ENCODE measurements around the gene GRWD1. TPM values are rescaled to one million over a fixed set of nuclear protein-coding genes. Genes with fewer than 3 reads are reported as not detected.
A peak's percentile ranks its signal among the peaks of the same experiment; 100 is the strongest.

Gene GRWD1
- total and polyA plus RNA-seq, 2 of the 4 experiments (the other 2 are of a cell fraction): 22.0 to 22.5 TPM

- Histone ChIP-seq H2BK15ac (ENCODE audit: low read depth, low read length) (peak overlapping the region; percentile 62; the same call in 2 of the 3 replicates), H2AK9ac (replicated peaks; ENCODE audit: low read depth, low read length, poor library complexity) (peak overlapping the region; percentile 89), H3K18ac (ENCODE audit: low read depth, low read length) (0 out of 2 replicates have a peak overlapping the region, but pooled peaks have one; percentile 1), H4K8ac (ENCODE audit: low read depth in 2 of 2, low read length in 2 of 2) (peak overlapping the region in 1 of 2 experiments; percentile 55; a peak in 1 of 4 replicates), H3K27ac (ENCODE audit: insufficient read depth, low read length) (peak overlapping the region; percentile 0; the same call in 1 of the 2 replicates), H3K36me3 (ENCODE audit: control insufficient read depth, insufficient read depth, low read length) (no peaks in the 10 kb centered on the region), H3K56ac (ENCODE audit: extremely low read depth, insufficient read depth, low read length) (no peak overlapping the region), H4K91ac (ENCODE audit: insufficient read depth, low read depth, low read length) (peak overlapping the region; percentile 79), H3K14ac (replicated peaks; ENCODE audit: low read depth, low read length) (peak overlapping the region; percentile 76), H3K4me2 (ENCODE audit: low read depth, low read length) (peak overlapping the region; percentile 35), H4K20me1 (ENCODE audit: insufficient read depth, low read length) (no peaks in the 10 kb centered on the region), H3K4ac (ENCODE audit: low read depth, low read length) (peak overlapping the region; percentile 89), H3K4me1 (ENCODE audit: control insufficient read depth, insufficient read depth, low read length) (peaks cover 12% of the 10 kb centered on the region), H2BK5ac (ENCODE audit: low read depth, low read length, poor library complexity, severe bottlenecking) (peak overlapping the region; percentile 64), H3K79me1 (ENCODE audit: low read depth in 1 of 2, low read length in 2 of 2) (peaks cover 0 to 3% of the 10 kb centered on the region in 2 experiments; a peak in 1 of 4 replicates), H3K9me1 (ENCODE audit: insufficient read depth, low read length) (peaks cover 14% of the 10 kb centered on the region), H2AFZ (replicated peaks; ENCODE audit: low read length, poor library complexity) (peak overlapping the region; percentile 79), H3K27me3 (ENCODE audit: control insufficient read depth, insufficient read depth, low read length) (no peaks in the 10 kb centered on the region; the same call in 1 of the 2 replicates), H2AK5ac (ENCODE audit: low read depth, low read length) (peak overlapping the region; percentile 76), H2BK20ac (ENCODE audit: low read depth, low read length) (peak overlapping the region; percentile 93), H2BK120ac (ENCODE audit: low read depth, low read length) (peak overlapping the region; percentile 77), H3K9me3 (ENCODE audit: control insufficient read depth, insufficient read depth, low read length) (no peaks in the 10 kb centered on the region), H4K5ac (ENCODE audit: low read depth, low read length) (peak overlapping the region; percentile 8; the same call in 1 of the 2 replicates), H3K23ac (ENCODE audit: low read depth, low read length) (peak overlapping the region; percentile 80; the same call in 1 of the 2 replicates), H3K9ac (ENCODE audit: low read depth, low read length) (no peak overlapping the region), H3K4me3 (ENCODE audit: insufficient read depth, low read depth, low read length) (no peak overlapping the region)
- no TSS peak for BruUV-seq (replicated peaks)
- ChIA-PET POLR2A (ENCODE audit: unreplicated experiment) (no interaction called here), CTCF (interaction anchor here (0.6 to 4.4 kb wide), 5 partner anchors 53 to 129 kb away, joined by 3 to 35 read pairs (median 4); partner anchors contain the start of gene KDELR1)
- dilution Hi-C loops (cut with HindIII; ENCODE audit: low sequenced_read_pairs, unreplicated experiment): no loop called here
- intact Hi-C loops (cut with micrococcal nuclease): no loop called here
- peak; percentile 70 for DNase-seq
- in situ Hi-C loops (cut with MboI; ENCODE audit: low sequenced_read_pairs): no loop called here
- peak; percentile 13 for ATAC-seq (ENCODE audit: low read depth)
- TF ChIP-seq MAFK (IDR thresholded peaks at IDR 0.05; ENCODE audit: low read depth, low read length): no peak
- TF ChIP-seq MXI1 (IDR thresholded peaks at IDR 0.05; ENCODE audit: borderline replicate concordance, low read depth, low read length): no peak
- no peak for TF ChIP-seq CTCF (conservative IDR thresholded peaks at IDR 0.05; ENCODE audit: low read depth, low read length)
- TF ChIP-seq BHLHE40 (IDR thresholded peaks at IDR 0.05; ENCODE audit: low read depth, low read length): no peak
- TF ChIP-seq POLR2A (IDR thresholded peaks at IDR 0.05; ENCODE audit: low read depth, low read length): no peak
- TF ChIP-seq CHD1 (IDR thresholded peaks at IDR 0.05; ENCODE audit: low read depth, low read length): no peak
- TF ChIP-seq RAD21 (IDR thresholded peaks at IDR 0.05; ENCODE audit: low read length): no peak
- TF ChIP-seq CEBPB (IDR thresholded peaks at IDR 0.05; ENCODE audit: low read depth, low read length): peak; percentile 34; the same call in 1 of the 2 replicates
- TF ChIP-seq FOS (IDR thresholded peaks at IDR 0.05; ENCODE audit: low read depth, low read length): peak; percentile 73
- TF ChIP-seq RFX5 (IDR thresholded peaks at IDR 0.05; ENCODE audit: low read depth, low read length): no peak
- TF ChIP-seq NFE2L2 (IDR thresholded peaks at IDR 0.05; ENCODE audit: low read depth, low read length): no peak
- TF ChIP-seq USF2 (IDR thresholded peaks at IDR 0.05; ENCODE audit: low read depth, low read length): no peak
- no peak for TF ChIP-seq SMC3 (IDR thresholded peaks at IDR 0.05; ENCODE audit: low read depth, low read length)
- no peak for TF ChIP-seq RCOR1 (IDR thresholded peaks at IDR 0.05; ENCODE audit: insufficient replicate concordance, low read length)
- TF ChIP-seq ELK1 (IDR thresholded peaks at IDR 0.05; ENCODE audit: borderline replicate concordance, low read depth, low read length): no peak
- TF ChIP-seq MAZ (IDR thresholded peaks at IDR 0.05; ENCODE audit: borderline replicate concordance, low read depth, low read length): peak; percentile 92
- 60% methylated on average over 3 of the region's 8 CpGs; no CpG with 5 or more reads in 1 of the 2 experiments for WGBS, 2 experiments (ENCODE audit: extremely low coverage in 2 of 2, insufficient read length in 1 of 2)
Measured at GRCh38 chr19:48487948-48488347, 42.2 kb downstream of the GRWD1 start.
